HG03457 (cell line): ENCODE measurements around the gene DPF3.

Experiments used
- ATAC-seq: cut with Tn5 transposase; IDR thresholded peaks from one replicate; pipeline ENCODE4 v1.9.1; 2021; ENCODE audit warnings: moderate number of reproducible peaks; ENCODE audit not compliant: unreplicated experiment

The DPF3 gene

DNA sequence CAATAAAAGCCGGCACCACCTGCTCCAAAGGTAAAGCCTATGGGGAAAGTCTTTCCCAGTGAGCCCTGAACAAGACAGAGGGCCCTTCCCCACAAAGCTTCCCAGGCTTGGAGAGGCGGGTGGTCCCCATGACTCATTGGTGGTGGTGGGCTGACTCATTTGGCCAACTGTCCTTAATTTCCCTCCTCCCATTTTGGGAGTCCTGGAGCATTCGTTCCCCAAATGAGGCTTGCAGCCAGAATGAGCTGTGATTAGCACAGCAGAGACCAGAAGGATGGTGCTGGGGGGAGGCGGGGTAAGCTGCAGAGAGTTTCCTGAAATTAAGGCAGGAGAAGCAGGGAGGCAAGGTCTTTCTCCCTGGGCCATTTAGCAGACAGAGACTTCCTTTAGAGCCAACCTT is 241.7 kb downstream of the DPF3 start:
- no peak for ATAC-seq

DNA sequence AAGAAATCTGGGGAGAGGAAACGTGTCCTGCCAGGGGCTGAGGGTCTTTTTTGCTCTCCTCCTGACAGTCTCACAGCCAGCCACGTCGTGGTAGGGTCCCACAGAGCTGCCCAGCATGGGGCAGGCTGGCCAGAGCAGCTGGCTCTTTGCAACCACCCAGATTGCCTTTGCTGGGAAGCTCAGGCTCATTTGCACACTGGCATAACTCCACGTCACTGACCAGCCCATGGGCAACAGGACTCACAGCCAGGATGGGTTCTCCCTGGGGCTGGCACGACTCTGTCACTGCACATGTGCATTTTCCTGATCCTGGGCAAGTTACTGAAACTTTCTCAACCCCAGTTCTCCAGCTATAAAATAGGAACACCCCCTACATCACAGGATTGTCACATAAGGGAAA is 242.2 kb downstream of the DPF3 start:
- ATAC-seq: no peak

DNA sequence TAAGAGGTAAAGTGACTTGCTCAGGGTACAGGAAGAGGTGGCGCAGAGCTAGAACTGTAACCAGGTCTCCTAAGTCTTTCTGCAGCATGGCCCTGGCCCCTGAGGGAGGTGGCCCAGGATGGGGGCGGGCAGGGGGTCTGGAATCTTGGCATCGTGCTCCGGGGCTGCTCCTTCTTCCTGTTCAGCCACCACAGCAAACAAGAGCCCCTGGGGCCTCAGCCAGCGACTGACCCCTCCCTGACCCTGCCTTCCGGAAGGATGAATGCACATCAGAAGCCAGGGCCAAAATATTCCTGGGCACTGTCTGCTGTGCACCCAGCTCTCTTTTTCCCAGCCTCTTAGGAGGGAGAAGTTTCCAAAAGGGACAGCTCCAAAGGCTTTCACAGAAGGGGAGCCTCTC is 242.8 kb downstream of the DPF3 start:
- ATAC-seq: no peak

DNA sequence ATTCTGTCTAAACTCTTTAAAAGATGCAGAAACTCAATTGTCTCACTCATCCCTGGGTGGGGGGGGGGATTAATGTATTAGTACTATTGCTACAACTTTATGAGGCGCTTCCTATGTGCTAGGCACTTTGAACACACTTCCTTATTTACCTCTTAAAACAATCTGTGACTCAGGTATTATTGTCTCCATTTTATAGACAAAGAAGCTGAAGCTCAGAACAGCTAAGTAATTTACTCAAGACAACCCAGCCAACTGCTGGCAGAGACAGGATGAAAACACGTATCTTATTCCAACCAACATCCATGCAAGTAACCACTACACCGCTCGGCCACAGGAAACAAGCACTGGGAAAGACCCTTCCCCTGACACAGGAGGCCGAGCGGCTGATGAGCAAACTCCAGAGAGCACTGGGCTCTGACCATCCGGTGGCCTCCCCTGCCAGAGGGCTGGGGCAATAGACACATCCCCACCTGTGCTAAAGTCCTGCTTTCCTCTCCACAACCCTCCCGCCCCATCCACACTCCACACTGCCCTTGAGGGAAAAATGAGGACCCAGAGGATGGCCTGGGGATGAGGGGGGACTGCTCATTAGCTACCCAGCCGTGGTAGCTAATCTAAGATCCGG is 244.2 kb downstream of the DPF3 start:
- no peak for ATAC-seq

DNA sequence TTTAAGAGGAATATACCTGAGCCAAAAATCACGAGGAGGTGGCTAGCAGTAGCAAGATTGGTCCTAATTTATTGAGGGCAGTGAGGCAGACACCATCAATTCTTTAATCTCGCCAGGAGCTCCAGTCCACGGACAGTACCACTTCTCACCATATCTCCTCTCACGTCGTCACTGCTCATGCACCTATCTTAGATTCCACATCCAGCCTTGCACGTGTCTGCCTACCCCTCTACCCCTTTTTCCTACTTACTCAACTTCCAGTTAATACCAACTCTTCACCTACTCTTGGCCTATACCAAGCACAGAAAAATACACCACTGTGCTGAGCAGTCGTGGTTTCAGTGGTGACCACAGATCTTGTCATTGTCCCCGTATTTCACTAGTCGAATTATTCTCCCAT is 246.1 kb downstream of the DPF3 start:
- no peak for ATAC-seq

DNA sequence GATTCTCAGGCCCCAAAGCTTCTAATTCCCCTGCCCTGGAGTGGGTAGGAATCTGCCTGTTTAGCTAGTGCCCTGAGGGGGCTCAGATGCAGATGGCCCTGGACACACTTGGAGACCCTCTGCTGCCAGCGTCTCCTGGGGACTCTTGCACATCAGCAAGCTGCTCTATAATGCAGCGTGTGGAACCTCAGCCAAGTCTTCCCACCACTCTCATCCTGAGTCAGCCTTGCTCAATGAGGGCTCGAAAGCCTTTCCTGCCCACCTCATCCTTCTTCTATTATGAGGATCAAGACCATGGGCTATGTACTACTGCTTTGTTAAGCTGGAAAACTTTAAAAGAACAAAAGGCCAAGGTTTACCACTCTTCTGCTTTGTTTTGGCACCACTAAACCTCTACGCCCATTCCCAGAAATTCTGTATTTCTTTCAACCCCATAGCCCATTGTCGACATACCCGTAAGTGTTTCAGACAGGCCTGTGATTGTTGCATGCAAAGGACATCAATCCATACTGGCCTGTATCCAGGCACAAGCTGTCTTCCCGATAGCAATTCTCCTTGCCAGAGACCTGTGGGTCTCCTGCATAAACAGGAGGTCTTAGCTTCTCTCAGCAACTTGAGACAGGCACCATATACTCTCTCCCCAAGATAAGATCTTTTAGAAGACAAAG is 246.9 kb downstream of the DPF3 start:
- no peak for ATAC-seq

DNA sequence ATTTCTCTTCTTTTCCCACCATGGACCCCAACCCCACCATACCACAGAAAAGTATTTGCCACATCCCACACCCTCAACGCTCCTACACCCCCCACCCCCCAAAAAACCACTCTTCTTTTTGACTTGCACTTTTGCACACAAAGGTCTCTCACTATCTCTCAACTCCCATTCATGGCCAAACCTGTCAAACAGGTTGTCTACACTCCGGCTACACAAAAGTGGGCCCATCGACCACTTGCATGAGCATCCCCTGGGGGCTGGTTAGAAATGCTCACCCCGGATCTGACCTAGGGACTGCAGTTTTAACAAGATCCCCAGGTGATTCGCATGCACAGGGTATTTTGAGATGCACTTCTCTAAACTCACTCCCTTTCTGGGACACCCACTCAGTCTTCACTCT is 248.2 kb downstream of the DPF3 start:
- no peak for ATAC-seq

DNA sequence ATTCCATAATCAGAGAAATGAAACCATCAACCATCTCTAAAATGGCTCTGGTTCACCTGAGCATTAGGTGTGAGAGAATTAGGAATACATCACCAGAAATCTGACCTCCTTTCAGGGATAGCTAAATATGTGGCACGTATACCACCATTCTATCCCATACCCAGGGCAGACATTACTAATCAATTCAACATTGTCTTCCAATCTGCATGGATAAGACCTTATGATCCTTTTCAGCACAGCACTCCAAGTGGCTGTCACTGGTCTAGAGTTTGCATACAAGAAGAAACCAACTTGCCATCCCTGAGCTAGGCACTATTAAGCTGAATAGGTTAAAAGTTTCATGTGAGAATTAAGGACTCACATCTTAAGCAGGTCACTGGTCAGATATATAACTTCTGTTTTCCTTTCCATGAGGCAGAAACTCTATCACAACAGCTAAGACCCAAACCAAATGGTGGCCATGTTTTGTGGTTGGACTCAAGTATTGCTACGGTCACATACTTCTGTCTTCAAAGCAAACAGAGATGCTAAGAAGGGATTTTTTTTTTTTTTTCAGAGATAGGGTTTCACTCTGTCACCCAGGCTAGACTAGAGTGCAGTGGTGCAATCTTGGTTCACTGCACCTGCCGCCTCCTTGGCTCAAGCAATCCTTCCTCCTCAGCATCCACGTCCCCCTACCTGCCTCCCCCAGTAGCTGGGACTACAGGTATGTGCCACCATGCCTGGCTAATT is 249.0 kb downstream of the DPF3 start:
- no peak for ATAC-seq

DNA sequence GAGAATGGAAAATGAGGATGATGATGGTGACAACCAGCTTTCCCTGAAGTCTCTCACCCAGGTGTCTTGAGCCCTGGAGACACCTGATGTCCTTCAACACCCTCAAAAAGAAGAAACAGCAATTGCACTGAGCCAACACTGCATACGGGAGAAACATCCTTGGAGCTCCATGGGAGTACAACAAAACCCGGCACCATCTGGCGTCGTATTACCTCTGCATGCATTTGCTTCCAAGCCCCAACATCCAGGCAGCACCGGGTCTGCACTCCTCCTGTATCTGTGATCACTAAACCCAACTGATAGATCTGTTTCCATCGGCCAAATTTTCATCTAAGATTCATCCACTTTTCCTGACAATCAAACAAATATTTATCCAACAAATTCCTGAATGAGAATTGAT is 249.9 kb downstream of the DPF3 start:
- no peak for ATAC-seq

DNA sequence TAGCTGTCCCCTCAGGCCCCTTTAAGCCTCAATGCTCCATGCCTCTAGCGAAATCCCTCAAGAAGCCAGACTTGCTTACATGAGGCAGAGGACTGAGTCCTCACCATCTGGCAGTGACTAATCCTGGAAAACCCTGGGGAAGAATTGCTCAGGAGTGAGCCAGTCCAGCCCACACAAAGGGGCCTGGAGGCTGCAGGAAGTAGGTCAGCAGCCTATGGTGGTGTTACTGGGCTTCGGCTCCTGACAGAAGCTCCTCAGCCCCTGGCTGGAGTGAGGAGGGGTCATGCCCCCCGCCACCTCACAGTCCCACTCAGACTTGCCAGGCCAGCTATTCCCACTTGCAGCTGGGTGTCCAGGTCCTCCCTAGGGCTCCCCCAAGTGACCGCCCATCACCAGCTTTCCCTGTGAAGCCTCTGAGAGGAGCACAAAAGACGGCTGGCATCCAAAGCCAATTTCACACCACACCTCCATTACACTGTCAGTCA is 250.5 kb downstream of the DPF3 start:
- ATAC-seq: no peak

DNA sequence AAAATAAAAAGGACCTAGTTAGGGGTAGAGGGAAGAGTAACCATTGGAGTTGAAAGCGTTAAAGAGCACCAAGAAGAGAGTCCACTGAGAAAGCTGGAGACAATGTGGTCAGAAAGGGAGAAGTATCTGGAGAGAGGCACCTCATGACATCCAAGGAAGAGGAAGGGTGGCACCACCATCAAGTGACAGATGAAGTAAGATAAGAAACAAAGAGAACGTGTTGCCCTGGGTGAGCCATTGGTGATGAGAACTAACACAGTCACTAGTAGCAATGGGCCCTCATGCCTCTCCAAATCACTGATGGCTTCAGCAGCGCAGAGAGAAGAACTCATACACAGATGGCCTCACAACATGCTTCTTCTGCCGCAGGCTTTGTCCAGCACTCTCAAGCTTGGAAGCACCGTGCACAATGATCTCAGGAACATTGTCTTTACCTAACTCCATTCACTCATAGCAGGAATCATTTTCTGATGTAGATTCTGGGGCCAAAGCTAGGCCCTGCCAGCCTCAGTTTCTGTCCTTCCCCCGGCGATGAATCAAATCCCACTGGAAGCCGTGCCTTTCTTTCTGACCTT is 252.9 kb downstream of the DPF3 start:
- ATAC-seq: no peak

DNA sequence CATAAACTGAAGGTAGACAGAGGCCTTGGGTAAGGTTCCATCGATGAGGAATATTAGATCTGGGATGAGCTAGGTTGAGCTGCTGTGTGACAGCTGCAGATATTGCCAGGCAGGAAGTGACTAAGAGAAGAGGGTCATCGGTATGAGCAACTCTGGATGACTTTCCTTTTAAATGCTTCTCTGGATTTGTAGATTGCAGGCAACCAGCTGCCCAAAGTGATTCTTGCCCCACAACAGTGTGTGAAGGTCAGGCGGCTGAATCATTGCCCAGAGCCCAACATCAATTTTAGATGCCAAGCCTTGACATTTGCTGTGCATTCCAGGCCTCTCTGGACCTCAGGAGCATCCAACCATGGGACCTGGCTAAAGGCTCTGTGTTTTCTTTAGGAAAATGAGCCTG is 255.9 kb downstream of the DPF3 start:
- no peak for ATAC-seq

DNA sequence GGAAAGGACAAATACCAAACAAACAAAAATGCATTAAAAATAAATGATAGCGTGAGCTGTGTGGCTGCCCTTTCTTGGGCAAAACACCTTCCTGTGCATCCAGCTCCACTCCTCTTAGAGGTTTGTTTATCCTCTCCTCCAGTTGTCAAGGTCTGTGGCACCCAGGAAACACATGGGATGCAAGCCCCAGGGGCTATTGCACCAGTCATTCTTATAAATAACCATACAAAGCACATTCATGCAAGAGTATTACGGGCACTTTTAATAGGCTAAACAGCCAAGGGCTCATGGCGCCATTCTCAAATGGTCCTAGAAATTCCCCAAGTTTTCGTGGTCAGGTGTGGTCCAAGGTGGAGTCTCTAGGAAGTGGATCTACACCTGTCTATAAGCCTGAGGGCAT is 257.0 kb downstream of the DPF3 start:
- no peak for ATAC-seq

DNA sequence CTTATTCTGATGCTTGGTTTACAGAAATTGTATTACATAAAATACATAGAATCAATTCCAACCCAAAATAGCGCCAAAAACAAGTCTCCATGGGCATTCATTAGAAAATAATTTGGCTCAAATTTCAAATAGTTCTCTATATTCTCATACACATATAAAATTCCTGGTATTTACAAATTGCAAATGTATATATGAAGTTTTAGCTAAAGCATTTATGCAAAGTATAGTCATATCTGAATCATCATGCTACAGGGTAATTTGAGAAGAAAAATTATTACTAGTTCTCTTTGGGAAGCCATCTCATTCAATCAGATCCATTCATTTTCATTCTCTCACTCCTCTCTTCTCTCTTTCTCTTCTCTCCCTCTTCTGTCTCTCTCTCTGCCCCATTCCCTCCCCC is 257.8 kb downstream of the DPF3 start:
- no peak for ATAC-seq

DNA sequence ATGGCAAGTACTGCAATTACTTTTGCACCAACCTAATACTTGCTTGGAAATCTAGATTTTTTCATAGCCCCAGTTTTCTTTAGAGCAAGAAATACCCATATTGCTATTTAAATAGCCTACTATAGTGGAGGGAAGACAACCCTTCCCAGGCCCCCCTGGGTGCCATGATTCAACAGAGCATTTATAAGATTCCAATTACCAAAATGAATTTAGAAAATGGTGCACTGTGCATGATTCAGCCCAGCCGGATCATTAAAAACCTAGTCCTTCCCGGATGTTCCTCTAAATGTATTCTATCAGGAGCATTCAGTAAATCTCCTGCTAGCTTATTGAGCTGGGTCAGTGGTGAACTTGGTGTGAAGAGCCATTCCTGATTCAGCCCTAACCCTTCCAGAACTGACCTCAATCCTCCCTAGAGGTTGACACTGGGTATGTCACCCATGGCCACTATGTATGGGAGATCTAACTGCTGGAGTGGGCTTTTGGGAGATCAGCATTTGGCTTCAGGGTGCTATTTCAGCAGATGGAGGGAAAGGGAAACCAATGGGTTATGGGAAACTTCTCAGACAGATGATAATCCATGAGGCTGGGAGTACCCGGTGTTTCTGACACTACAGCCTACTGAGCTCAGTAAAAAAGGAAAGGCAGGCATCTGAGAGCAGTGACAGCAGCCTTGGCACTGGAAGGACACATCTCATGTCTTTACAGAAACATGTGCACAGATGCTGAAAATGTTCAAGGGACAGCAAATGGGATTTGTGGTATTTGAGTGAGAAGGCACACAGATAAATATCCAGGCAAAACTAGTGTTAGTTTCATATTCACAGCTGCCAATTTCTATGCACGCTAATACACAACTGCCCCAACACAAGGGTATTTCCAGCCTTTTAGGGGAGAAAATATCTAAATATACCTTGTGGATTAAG is 258.9 kb downstream of the DPF3 start:
- no peak for ATAC-seq

DNA sequence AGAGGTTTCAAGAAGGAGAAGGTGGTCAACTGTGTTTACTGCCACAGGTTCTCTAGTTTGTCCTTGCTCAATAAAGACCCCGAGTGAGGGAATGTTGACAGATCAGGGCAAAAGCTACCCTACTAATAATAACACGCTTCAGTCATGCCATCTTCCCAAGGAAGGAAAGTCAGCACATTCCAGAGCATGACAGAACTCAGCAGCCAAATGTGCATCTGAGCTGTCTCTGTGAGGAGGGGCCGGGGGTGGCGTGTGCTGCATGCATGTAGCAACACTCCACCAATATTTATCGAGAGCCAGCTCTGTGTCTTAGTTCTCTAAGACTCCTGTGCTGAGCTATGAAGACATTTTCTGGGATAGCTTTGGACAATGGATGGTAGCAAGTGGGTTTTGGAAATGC is 260.4 kb downstream of the DPF3 start:
- ATAC-seq: no peak

DNA sequence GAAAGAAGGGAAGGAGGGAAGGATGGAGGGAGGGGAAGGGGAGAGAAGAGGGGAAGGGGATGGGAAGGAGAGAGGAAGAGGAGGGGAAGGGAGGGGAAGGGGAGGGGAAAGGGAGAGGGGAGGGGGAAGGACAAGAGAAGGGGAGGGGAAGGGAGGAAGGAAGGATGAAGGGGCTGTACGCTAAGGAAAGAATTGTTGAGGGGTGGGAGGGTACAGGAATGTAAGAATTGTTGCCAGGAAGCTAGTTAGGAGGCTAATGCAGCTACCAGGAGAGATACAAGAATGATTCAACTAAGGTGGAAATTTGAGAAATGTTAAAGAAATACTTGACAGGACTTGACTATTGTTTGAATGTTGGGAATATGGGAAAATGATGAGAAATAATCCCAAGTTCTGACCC is 261.2 kb downstream of the DPF3 start:
- no peak for ATAC-seq

DNA sequence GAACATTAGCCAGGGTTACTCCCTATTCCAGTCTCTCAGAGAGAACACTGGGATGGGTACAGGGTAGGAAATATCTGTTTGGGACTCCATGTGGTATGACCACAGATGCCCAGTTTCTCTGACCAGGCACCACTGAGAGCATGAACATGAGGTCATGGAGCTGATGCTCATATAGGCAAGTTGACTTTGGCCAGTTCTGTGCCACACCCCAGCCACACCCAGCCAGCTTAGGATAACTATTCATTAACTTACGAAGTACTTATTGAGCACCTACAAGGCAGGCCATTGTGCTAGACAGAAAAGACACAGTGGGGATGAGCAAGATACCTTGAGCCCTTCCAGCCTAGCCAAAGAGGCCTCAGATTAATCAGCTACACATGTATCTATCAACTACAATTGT is 262.5 kb downstream of the DPF3 start:
- ATAC-seq: no peak

DNA sequence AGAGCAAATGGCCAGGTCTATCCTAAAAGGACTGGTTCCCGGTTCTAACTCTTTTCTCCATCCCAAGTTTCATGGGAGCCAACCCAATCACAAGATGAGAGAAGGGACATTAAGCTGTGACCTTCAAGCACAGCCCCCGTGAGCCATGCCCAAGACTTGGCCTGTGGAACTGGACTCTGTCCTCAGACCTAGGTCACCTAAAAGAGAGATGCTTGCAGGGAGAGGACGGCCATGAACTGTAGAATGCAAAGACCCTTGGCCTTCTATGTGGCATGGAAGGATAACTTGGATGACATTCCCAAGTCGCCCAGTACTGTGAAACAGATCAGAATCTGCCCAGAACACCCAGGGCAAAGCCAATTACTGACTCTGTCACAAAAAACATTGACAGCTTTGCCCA is 263.5 kb downstream of the DPF3 start:
- ATAC-seq: no peak

DNA sequence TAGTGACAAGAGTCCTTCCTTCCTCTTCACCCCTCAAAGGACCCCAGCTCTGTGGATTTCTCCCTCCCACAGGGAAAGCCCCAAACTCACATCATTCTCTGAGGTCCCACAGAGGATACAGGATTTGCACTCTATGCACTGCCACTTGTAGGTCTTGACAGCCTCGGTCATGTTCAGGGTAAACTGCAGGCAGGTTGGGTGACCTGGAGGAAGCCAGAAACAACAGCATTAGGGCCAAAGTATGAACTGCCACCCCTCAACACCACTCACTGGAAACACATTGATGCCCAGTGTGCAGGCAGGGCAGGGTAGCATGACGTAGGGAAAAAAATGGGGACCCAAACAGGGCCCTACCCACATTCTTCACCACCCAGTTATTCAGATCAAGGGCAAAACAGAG is 264.4 kb downstream of the DPF3 start:
- no peak for ATAC-seq

DNA sequence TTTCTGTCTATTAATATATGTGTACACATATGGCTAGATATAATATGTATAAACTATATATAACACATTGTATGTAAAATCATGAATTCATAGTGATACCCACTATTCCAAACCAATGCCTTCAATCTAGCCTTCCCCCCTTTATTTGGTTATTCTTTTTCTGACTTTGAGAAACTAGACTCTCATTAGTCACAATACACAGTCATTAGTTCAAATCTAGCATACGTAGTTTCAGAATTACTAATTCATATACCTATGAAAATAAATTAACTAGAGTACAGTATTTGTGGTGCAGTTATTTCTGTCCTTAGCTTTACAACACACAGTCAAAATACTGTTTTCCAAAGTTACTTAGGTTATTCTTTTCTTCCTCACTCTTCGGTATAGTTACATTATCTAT is 268.2 kb downstream of the DPF3 start:
- ATAC-seq: no peak
